Inflammatory macrophage treated with lipopolysaccharide for 4 hours (primary cell): ENCODE measurements around the gene E2F6.

Experiments used
- DNase-seq: peaks from one replicate; pipeline ENCODE4 v3.0.0-alpha.2; 2020

The E2F6 gene, protein sequence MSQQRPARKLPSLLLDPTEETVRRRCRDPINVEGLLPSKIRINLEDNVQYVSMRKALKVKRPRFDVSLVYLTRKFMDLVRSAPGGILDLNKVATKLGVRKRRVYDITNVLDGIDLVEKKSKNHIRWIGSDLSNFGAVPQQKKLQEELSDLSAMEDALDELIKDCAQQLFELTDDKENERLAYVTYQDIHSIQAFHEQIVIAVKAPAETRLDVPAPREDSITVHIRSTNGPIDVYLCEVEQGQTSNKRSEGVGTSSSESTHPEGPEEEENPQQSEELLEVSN

DNA sequence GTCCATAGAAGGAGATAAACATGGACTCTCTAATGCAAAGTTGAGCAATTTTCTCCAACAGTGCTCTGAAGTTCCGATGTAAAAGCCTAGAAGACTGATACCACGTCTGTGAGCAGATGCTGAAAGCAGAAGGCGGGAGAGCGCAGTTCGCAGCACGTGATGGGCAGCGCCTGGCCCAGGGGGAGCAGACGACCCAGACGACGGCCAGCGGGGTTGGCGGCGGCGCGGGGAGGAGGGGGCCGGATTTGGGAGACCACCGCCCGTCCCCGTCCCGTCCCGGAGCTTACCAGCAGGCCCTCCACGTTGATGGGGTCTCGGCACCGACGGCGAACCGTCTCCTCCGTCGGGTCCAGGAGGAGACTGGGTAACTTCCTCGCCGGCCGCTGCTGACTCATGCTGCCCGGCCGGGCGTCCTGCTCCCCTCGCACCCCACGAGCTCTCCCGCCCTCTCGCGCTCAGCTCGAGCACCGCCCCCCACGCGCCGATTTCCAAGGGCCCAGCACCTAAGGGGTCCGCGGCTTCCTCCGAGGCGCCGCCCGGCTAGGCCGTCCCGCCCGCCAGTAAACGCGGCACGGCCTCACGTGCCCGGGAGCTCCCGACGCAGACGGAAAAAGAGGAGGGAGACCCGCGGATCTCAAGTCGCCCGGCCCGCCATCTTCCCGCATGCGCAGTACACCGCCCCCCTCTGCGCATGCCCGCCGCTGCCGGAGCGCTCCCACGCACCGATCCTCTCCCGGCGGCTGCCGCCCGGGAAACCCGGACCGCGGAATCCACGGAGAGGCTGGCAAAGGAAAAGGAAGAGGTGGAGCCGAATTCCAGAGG, at the start of gene E2F6:
E2F6 (minus strand) TSS at position 677 of the 822 bp plus-strand sequence; CDS start at position 395, 282 bp downstream.
- DNase-seq: peak; percentile 87

DNA sequence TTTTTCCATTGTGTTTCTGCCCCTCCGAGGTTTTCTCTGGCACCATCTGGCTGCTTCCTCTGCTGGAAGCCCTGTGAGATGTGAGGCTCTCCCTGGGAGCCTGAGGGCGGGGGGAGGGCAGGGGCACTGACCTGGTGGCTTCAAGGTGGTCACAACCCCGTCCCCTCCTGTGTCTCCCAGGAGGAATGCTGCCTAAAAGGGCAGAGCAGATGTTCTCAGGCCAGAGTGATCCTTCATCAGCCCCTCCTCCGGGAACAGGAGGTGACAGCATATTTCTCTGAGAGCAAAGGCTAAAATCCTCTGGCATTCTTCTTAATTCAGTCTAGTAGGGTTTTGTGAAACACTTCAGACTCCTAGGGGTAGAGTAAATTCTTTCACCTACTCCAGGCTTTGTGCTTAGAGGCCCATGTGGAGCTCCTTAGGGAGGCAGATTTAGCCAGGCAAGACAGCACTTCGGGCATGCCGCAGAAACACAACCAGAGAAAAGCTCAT, 49.6 kb upstream of the E2F6 start:
- no peak for DNase-seq

DNA sequence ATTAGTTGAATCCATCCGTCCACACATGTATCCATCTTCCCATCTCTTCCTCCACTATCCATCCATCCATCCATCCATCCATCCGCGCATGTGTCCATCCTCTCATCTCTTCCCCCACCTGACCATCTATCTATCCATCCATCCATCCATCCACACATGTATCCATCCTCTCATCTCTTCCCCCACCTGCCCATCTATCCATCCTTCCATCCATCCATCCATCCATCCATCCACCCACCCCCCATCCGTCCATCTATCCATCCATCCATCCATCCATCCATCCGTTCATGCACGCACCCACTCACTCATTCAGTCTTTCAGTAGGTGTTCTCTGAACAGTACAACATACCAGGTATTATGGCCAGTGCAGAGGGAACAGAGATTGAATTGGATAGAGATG, 48.9 kb upstream of the E2F6 start:
- no peak for DNase-seq

DNA sequence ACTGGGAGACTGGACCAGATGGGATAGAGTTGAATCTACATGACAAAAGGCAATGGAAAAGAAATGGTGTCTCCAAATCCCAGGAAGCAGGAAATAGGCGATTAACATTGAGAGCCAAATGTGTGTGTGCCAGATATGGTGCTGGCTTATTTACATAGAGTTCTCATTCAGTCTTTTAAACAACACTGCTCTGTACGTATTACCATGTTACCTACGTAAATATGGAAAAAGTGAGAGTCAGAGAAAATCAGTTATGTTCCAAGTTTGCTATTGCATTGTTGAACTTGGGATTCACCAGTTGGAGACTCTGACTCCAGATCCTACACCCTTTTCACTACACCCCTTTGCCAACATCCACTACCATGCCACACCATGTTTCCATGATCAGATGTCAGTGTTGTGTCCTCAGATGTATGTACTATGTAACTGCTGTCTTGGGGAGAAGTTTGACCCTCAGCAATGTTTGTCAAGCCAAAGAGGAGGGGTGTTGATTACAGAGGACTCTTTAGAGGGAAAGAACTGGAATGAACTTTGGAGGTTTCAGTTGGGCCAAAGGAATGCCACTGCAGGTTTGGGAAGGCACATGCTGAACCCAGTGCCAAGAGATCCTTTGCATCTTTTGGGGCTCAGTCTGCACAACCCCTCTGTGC, 48.2 kb upstream of the E2F6 start:
- no peak for DNase-seq

DNA sequence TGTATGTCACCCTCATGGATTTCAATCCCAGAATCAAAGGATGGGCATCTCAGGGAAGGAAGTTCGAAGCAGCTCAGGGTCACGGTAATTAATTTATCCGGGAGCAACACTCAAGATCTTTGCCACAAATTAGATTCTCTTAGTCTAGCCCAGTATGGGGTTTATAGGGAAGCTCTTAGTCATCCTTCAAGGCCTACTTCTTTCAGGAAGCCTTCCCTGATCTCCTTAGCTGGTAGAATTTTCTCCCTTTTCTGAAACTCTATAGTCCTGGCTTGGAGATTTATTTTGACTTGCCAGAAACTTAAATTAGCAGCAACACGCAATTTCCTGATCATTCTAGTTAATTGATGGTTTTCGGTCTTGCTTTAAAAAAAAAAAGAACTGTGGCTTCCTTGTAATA, 47.4 kb upstream of the E2F6 start:
- DNase-seq: no peak

DNA sequence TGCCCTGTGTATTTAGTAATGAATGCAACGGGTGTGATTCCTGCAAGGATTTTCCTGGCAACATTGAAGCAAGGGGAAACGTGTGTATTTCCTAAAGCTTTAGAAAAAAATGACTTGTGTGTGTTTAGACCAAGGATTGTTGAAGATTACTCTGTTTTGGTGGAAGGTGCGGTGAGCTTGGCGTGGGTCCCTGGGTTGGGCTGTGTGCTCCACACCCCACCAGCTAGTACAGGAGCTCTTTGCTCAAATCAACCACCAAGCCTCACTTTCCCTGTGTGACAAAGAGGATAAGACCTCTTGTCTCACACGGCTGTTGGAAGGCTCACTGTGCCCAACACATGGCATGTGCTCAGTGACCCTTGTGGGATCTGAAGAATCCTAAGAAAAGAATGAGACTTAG, 46.5 kb upstream of the E2F6 start:
- DNase-seq: no peak

DNA sequence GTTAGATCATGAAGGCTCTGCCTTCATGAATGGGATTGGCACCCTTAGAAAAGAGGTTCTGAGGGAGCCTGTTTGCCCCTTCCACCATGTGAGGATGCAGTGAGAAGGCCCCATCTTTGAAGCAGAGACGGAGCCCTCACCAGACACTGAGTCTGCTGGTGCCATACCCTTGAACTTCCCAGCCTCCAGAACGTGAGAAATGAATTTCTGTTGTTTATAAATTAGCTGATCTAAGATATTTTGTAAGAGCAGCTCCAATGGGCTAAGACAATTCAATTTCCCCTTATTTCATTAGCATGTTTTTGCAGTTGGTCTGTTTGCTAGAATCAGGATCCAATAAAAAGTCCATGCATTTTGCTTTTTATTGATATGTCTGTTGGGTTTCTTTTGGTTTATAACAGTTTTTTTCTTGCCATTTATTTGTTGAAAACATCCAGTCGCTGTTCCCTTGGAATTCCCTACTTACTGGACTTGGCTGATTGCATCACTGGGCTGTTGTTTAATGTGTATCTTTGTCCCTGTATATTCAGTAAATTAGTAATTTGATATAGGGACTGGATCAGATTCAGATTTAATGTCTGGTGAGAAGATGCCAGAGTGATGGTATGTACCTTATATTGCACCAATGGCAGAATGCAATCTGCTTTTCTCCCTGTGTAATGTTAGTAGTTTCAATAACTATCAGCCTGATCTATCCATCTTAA, 43.8 kb upstream of the E2F6 start:
- no peak for DNase-seq

DNA sequence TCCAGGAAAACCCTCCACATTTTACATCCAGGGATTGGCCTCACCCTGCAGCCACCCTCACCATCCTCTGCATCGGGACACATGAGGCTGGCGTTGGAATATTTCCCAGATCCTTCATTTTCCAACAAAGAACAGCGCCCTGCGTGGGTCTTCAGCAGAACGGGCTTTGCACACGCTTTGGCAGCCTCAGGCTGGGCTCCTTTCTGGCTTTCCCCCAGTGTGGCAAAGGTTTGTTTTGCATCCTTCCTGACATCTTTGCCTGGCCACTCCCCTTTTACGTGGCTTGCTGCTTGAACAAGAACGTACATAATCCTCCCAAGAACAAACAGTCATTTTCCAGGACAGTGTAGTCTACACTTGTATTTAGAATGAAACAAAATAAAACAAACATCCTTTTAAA, 42.3 kb upstream of the E2F6 start:
- DNase-seq: no peak

DNA sequence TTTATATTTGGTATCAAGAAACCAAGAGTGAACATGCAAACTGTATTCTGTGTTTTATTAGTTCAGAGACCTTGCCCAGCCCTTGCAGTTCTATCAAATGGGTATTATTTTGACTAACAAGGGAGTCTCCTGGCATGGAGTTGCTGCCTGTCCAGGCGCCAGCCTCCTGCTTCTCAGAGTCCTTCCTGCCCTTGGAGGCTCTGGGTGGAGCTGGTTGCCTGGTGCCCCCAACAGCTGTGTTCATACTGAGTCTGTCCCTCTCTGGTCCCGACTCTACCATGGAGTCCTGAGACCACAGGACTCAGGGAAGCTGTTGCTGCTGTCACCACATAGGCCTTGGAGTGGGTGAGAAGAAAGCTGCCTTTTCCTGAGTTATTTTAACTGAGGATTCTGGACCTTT, 41.6 kb upstream of the E2F6 start:
- DNase-seq: no peak

DNA sequence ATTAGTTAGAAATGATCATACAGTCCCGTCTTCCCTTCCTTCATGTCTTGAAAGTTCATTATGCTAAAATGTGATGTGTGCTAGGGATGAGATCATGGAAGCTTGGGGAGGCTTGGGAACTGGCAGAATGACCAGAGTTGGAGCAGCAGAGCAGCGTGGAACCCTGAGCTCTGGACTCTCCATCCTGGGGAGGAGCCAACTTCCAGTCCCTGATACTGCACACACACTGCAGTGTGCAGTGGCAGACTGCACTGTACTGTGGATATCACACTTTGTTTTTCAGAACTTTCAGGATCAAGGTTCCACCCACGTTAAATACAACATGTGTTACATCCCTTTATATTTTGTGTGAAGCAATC, 40.6 kb upstream of the E2F6 start:
- no peak for DNase-seq

DNA sequence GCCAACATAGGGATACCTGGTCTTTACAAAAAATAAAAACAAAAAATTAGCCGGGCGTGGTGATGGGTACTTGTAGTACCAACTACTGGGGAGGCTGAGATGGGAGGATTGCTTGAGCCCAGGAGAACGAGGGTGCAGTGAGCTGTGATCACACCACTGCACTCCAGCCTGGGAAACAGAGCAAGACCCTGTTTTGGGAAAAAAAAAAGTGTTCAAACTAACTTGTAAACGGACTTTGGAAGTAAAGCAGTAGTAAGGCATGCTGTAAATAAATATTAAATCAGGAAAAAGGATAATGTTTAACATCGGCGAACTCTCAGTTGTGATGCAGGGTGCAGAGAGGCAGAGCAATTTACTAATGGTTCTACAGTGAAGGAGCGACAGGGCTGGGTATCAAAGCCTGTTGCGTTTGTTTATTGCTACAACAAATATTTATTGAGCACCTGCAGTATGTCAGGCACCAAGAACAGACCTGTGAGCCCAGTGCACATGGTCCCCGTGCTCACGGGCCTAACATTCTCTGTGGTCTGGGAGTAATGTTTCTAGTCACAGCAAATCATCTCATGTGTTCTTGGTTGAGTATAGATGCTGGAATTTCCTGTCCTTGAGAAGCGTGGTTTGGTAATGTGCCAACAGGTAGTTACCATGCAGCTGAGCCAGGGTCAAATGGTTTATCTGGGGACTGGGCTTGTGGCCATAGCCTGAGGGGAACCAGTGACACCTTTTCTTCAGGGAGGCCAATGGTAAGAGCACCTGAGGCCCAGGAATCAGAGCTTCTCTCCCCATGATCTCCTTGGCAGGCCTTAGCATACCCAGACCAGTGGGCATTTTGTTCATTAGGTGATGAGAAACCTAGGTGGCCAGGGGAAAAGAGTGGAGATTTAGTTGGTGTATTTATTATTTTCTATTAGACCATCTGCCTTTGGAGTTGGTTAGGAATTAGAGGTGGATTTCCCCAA, 40.0 kb upstream of the E2F6 start:
- DNase-seq: no peak

DNA sequence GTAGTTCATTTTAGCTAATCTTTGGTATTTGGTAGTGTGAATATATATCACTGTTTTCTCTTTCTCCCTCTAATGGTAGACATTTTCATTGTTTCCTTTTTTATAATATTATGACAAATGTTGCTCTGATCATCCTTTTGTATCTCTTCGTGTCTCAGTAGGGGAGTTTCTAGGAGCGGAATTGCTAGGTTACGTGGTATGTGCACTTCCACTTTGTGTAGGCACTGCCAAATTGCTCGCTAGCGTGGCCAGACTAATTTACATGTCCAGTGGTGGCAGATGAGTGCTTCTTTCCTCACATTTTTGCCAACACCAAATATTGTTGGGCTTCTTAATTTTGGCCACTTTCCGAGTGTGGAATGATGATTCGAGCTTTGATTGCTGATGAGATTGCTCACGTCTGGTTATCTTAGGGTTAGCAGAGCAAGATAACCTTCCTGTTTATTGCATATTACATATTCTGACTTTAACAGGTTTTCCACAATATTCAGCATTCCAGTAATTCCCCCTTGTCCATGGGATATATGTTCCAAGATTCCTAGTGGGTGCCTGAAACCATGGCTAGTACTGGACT, 37.5 kb upstream of the E2F6 start:
- no peak for DNase-seq

DNA sequence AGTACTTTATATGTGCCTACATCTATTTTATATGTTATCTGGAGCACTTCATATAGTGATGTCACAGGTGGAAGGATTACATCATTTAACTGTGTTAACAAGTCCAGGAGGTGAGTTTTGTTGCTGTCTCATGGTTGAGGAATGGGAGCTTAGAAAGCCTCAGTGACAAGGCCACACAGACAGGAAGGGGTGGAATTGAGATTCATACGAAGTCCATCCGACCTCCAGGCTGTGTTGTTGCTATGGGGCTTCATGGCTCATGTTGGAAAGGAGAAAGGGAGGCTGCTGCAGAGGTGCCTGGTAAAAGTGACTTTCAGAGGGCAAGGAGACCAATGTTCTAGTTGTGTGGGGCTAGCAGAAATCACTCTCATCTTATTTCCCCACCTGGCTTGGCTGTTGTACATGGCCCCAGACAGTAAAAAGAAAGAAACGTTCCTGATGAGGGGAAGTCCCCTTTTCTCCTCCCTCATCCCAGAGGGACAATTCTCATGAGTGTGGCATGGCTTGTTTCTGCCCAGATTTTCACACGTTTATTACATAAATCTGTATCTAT, 36.9 kb upstream of the E2F6 start:
- no peak for DNase-seq

DNA sequence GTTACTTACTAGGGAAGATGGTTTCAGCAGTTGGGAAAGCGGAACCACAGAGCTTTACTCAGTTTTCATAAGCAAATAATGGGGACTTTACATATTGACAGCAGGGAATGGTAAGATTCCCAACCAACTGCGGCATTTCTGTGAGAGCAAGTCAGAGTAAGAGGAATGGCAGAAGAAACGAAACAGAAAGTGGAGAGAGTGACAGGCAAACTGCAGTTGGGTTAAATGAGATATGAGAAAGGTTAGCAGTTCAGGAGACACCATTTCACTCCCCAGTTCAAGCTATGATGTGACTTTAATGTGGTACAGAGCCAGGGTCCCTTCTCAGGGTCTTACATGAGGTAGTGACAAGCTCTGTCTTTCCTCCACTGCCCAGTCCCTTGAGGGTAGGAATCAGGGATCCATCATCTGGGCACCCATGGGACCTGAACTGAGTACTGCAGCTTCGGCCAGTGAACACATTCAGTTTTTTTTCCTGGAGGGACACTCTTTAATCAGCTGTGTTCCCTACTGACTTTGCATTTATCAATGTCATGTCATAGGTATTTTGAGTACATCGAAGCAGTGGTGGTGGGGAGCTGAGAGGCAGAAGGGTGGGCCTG, 34.8 kb upstream of the E2F6 start:
- peak; percentile 10 for DNase-seq

DNA sequence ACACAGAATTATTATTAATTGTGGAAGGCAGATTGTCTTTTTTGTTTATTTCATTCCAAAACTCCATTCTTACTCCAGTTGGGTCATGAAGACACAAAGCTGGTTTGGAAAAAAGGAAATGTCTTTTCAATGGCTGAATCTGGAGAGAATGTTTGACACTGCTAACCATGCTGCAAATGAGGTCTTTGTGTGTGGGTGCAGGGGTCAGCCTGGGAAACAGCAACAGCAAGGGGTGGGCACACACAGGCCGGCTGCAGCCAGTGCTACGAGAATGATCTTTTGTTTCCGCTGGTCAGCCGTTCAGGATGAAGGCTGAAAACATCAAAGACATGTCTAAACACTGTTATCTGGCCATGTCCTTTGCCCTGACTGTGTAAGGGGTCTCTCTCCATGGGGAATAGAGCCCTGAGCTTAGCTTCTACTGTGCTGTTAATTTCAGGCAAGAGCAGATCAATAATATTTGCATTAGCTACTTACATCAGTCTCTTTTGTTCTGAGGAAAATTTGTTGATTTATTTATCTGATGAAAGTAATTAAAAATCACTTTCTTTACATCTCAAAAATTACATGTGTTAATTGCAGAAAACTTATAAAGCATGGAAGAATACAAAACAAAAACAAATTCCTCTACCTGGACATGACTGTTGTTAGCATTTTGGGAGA, 33.3 kb upstream of the E2F6 start:
- no peak for DNase-seq

DNA sequence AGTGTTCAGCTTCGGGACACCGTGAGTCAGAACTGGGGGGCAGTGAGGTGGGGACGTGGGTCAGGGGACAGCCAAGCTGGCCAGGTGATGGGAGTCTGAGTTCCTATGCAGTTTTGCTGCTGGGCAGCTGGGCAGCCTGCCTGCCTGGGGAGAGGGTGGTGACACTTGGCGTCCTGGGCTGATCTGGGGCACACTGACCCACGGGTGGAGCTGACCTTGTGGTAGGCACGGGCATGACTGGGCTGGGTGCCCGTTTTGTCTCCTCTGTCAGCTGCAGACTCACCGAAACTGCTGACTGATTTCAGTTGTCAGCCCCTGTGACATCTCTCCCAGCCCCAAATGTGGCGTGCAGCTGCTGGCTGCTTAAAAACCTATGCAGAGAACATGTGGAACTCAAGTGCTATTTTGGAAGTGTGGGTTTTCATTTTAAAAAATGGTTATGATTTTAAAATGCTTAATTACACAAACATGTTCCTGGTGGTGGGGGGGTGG, 32.6 kb upstream of the E2F6 start:
- DNase-seq: no peak

DNA sequence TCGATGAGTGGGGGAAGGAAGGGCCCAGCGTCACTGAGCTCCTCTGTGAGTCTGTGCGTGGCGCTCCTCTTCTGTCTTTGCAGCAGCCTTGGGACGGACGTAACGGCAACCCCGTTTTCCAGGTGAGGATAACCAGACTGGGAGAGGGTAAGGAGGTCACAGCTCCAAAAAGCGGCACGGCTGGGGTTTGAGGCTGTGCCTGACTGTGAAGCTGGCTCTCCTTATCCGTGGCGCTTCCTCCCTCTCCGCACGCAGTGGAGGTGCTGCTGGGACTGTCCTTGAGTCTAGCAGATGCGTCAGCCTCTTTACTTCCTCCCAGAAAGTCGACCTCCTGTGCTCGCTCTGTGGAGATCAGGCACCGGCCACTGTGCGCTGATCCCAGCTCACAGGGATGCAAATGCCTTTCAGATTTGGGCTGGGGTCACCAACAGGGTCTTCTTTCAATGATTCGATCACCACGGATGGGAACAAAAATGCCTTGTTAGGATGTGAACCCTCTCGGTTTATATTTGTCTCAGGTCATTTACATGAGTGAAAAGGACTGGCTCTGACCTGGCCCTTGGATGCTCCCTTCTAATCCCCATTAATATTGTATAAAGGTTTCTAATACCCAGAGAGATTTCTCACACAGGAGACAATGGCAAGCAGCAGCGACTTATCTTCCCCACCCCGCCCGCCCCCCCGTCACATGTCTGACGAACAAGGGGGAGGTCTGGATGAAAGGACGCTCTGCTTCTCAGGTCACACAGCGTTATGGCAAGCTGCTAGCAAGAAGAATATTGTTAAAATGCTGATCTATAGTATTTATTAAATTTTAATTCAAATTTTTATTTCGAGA, 30.1 kb upstream of the E2F6 start:
- DNase-seq: no peak

DNA sequence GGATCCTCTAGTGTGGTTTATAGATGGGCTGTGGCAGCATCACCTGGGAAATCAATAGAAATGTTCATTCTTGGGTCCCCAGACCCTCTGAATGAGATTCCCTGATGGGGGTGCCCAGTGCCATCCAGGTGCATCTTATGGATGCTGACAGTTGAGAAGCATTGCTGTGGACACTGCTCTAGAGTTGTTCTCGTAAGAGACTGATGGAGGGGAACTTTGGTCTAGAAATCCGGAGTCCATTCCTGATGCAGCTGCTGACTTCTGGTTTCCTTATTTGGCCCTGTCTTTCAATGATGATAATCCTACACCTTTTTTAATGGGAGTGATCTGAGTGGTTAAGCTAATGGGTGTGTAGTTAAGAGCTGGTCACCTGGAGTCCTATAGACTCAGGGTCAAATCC, 28.3 kb upstream of the E2F6 start:
- DNase-seq: no peak

DNA sequence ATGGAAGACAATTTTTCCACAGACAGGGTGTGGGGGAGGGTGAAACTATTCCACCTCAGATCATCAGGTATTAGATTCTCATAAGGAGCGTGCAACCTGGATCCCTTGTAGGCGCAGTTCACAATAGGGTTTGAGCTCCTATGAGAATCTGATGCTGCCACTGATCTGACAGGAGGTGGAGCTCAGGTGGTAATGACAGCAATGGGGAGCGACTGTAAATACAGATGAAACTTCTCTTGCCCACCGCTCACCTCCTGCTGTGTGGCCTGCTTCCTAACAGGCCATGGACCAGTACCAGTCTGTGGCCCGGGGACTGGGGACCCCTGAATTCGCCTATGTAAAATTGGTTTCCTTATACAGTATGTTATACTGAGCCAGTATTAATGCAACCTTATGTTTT, 27.3 kb upstream of the E2F6 start:
- DNase-seq: no peak
